DOHH2 (cell line): ENCODE data around the gene HLF.

Experiments used
- H3F3A ChIP-seq: fragments of 200-600 bp; sonication (generic), shearing (Covaris generic); 2 replicates; pipeline ENCODE4 v1.6.0; 2016; ENCODE audit warnings: antibody characterized with exemption, mild to moderate bottlenecking; ENCODE audit not compliant: control insufficient read depth, insufficient read depth
- H3K27ac ChIP-seq: fragments of 200-600 bp; sonication (generic); 2 replicates; pipeline ENCODE4 v1.5.1; 2014; ENCODE audit warnings: low read depth, mild to moderate bottlenecking, low read length, moderate library complexity
- H3K27me3 ChIP-seq: fragments of 200-600 bp; sonication (generic); 2 replicates; pipeline ENCODE4 v1.6.1; 2014; ENCODE audit warnings: mild to moderate bottlenecking, low read length, mixed read lengths; ENCODE audit not compliant: control insufficient read depth
- H3K36me3 ChIP-seq: fragments of 200-600 bp; sonication (generic); 2 replicates; pipeline ENCODE4 v1.6.1; 2014; ENCODE audit warnings: mild to moderate bottlenecking, low read length, moderate library complexity, mixed read lengths; ENCODE audit not compliant: control insufficient read depth
- H3K4me1 ChIP-seq: fragments of 200-600 bp; sonication (generic); 2 replicates; pipeline ENCODE4 v1.6.1; 2014; ENCODE audit warnings: mild to moderate bottlenecking, low read length, mixed read lengths; ENCODE audit not compliant: control insufficient read depth
- H3K4me2 ChIP-seq: fragments of 200-600 bp; sonication (generic); 2 replicates; pipeline ENCODE4 v1.6.0; 2014; ENCODE audit warnings: mild to moderate bottlenecking, low read length, moderate library complexity
- H3K4me3 ChIP-seq: fragments of 200-600 bp; sonication (generic); 2 replicates; pipeline ENCODE4 v1.5.1; 2014; ENCODE audit warnings: mild to moderate bottlenecking, low read length, mixed read lengths
- H3K79me2 ChIP-seq: fragments of 200-600 bp; sonication (generic); 2 replicates; pipeline ENCODE4 v1.6.1; 2014; ENCODE audit warnings: mild to moderate bottlenecking, low read length, mixed read lengths; ENCODE audit not compliant: control insufficient read depth
- H3K9me2 ChIP-seq: fragments of 200-600 bp; sonication (generic); replicated peaks from 2 replicates; pipeline ENCODE4 v1.6.1; 2014; ENCODE audit warnings: mild to moderate bottlenecking, low read length, mixed read lengths; ENCODE audit not compliant: control insufficient read depth
- H3K9me3 ChIP-seq: fragments of 200-600 bp; sonication (generic); 2 replicates; pipeline ENCODE4 v1.6.1; 2014; ENCODE audit warnings: antibody characterized with exemption, low read length, mixed read lengths; ENCODE audit not compliant: control insufficient read depth, insufficient read depth
- H4K20me1 ChIP-seq: fragments of 200-600 bp; sonication (generic); 2 replicates; pipeline ENCODE4 v1.6.0; 2014; ENCODE audit warnings: low read depth, mild to moderate bottlenecking, antibody characterized with exemption, low read length, moderate library complexity; ENCODE audit not compliant: control insufficient read depth, insufficient read depth
- CTCF ChIP-seq: fragments of 200-600 bp; sonication (generic); IDR thresholded peaks from one replicate; pipeline ENCODE4 v1.5.1; 2014; ENCODE audit warnings: antibody characterized with exemption, mild to moderate bottlenecking, low read depth, low read length; ENCODE audit not compliant: poor library complexity, severe bottlenecking
- EZH2phosphoT487 ChIP-seq: fragments of 200-600 bp; sonication (generic); IDR thresholded peaks from 2 replicates; pipeline ENCODE4 v1.6.1; 2017; ENCODE audit warnings: borderline replicate concordance, mild to moderate bottlenecking, antibody characterized with exemption, low read length, moderate library complexity, mixed read lengths

Gene HLF

GRCh38 chr17:55289106-55289446 is 24.3 kb downstream of the HLF start:
- peaks cover 16% of the 10 kb centered on the region; the same call in 1 of the 2 replicates for H3K27me3 ChIP-seq
- no peaks in the 10 kb centered on the region for H3F3A ChIP-seq
- no peaks in the 10 kb centered on the region for H3K9me3 ChIP-seq
- no peaks in the 10 kb centered on the region for H3K9me2 ChIP-seq
- H4K20me1 ChIP-seq: no peaks in the 10 kb centered on the region
- no peak overlapping the region for H3K27ac ChIP-seq
- no peaks in the 10 kb centered on the region for H3K36me3 ChIP-seq
- H3K4me3 ChIP-seq: no peak overlapping the region
- H3K4me2 ChIP-seq: no peak overlapping the region
- H3K4me1 ChIP-seq: no peaks in the 10 kb centered on the region
- TF ChIP-seq EZH2phosphoT487 (no peak), CTCF (no peak)
- H3K79me2 ChIP-seq: no peaks in the 10 kb centered on the region

- Histone ChIP-seq H3K79me2 (no peaks in the 10 kb centered on the region), H3K9me3 (no peaks in the 10 kb centered on the region), H3K4me1 (no peaks in the 10 kb centered on the region), H3K27me3 (peaks cover 22% of the 10 kb centered on the region), H3K36me3 (no peaks in the 10 kb centered on the region), H3K4me3 (no peak overlapping the region), H4K20me1 (no peaks in the 10 kb centered on the region), H3K9me2 (no peaks in the 10 kb centered on the region), H3K4me2 (no peak overlapping the region), H3K27ac (no peak overlapping the region), H3F3A (no peaks in the 10 kb centered on the region)
- TF ChIP-seq EZH2phosphoT487 (no peak), CTCF (no peak)
Observed at GRCh38 chr17:55289978-55290377, 25.2 kb downstream of the HLF start.

- Histone ChIP-seq H3K4me2 (no peak overlapping the region), H3K27ac (no peak overlapping the region), H4K20me1 (no peaks in the 10 kb centered on the region), H3F3A (no peaks in the 10 kb centered on the region), H3K4me3 (no peak overlapping the region), H3K4me1 (no peaks in the 10 kb centered on the region), H3K79me2 (no peaks in the 10 kb centered on the region), H3K9me3 (no peaks in the 10 kb centered on the region), H3K27me3 (peaks cover 22% of the 10 kb centered on the region), H3K9me2 (no peaks in the 10 kb centered on the region), H3K36me3 (no peaks in the 10 kb centered on the region)
- no peak for TF ChIP-seq EZH2phosphoT487
- no peak for TF ChIP-seq CTCF
Observed at GRCh38 chr17:55290492-55291113, 25.8 kb downstream of the HLF start.
